ENCODE data around the gene PRRX2.

DNA sequence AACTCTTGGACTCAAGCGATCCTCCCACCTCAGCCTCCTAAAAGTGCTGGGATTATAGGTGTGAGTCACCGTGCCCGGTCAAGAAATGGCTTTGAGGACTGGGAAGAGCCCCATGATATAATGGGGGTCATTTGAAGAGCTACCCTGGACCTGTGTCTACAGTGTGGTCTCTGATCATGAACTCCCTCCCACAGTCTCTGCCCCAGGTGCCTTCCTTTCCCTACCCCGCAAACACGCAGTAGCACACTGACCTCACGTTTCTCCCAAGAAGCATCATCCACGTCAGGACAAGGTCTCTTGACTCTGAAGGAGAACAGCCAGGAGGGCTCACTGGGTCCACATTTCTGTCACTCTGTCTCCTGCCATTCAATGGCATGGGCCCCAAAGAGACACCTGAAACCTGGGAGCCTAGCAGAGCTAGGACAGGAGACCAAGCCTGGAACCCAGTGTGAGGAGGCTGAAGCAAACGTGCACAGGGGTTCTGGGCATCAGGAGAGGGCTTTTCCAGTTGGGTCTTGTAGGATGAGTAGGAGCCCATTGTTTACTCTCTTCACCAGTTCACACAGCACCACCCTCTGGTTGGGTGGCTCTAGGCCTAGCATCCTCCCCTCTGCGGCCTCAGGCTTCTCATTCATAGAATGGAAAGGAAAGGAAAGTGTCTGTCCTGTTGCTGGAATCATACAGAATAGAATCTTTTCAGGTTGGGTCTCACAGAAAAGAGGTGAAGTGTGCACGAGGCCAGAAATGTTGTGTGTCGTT is 23.0 kb downstream of the PRRX2 start:
- TF ChIP-seq, protein P1, sequence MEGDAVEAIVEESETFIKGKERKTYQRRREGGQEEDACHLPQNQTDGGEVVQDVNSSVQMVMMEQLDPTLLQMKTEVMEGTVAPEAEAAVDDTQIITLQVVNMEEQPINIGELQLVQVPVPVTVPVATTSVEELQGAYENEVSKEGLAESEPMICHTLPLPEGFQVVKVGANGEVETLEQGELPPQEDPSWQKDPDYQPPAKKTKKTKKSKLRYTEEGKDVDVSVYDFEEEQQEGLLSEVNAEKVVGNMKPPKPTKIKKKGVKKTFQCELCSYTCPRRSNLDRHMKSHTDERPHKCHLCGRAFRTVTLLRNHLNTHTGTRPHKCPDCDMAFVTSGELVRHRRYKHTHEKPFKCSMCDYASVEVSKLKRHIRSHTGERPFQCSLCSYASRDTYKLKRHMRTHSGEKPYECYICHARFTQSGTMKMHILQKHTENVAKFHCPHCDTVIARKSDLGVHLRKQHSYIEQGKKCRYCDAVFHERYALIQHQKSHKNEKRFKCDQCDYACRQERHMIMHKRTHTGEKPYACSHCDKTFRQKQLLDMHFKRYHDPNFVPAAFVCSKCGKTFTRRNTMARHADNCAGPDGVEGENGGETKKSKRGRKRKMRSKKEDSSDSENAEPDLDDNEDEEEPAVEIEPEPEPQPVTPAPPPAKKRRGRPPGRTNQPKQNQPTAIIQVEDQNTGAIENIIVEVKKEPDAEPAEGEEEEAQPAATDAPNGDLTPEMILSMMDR (conservative IDR thresholded peaks at IDR 0.05 in 1 of 2, IDR thresholded peaks at IDR 0.05 in 1 of 2; ENCODE audit: extremely low read depth in 1 of 2, insufficient read depth in 1 of 2, low read depth in 1 of 2, low read length in 2 of 2), result no peak
- TF ChIP-seq EZH2 (IDR thresholded peaks at IDR 0.05; ENCODE audit: borderline replicate concordance, low read length), result no peak

Data from mammary epithelial cell (primary cell).